GF-D8 (cell line): ENCODE data around the gene RGL1.
"Not testable (repeated sequence)": the region's sequence is repeated elsewhere in the genome, so short reads cannot be mapped to it uniquely, and the experiment has no call there.

ENCODE experiments used
- DNase-seq: peaks from one replicate; lab custom pipeline; 2025; lab: John Stamatoyannopoulos, UW

Gene RGL1

DNA sequence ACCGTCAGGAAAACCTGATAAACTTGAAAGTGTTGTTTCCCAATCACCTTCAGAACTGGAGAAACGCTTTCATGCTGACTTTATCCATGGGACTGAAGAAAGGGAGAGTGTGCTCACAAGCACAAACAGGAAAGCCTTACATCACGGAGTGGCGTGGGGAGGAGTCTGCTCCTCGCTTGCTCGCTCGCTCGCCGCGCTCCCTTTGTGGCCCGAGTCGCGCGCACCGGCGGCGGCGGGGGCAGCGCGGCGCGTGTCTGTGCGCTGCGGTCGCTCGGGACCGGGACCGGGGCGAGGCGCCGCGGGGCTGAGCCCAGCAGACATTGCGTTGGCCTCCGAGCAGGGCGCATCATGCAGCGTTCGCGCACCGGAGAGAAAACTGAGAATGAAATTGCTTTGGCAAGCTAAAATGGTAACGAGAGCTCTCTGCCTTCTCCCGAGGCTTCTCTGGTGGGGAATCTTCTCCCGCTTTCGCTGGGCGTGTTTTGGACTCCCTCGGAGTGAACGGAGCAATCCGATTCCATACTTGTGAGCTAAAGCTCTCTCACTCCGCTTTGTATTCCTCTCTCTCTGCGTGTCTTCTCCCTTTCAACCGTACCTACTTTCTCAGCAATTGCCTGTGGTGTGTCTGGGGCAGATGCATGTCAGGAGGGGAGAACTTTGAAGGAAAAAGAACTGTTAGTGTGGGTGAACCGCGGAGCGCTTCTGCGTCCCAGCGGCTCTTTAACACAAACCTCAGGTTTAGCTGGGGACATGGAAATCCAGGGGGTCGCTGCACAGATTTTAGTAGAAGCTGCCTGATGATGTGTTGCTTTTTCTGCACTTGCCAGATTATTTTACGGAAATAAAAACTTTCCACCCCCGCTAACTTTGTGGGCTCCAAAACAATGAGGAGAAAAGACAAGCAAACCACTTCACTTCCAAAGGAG is at the start of gene RGL1:
RGL1 (plus strand) TSS at position 205 of the 926 bp plus-strand sequence; CDS start at position 383, 178 bp downstream.
- DNase-seq: no peak

GRCh38 chr1:183756326-183756725 is 48.6 kb upstream of the RGL1 start:
- DNase-seq: no peak

DNA sequence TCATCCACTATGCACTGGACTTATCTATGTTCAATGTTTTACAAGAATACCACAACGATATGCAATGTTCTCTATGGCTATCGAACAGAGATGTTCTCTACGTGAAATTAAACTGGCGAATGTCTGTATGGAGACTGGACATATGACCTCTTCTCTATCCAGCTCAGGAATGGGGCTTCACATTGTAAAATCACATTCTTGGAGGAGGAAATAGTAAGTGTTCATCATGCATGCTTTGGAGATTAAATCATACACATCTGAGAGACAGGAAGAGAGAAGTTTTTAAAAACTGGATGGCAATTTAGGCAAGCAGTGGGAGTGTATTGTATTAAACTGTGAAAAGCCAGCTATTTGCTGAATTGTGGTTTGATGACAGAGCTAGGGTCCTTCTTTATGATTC is 47.9 kb upstream of the RGL1 start:
- no peak for DNase-seq

DNA sequence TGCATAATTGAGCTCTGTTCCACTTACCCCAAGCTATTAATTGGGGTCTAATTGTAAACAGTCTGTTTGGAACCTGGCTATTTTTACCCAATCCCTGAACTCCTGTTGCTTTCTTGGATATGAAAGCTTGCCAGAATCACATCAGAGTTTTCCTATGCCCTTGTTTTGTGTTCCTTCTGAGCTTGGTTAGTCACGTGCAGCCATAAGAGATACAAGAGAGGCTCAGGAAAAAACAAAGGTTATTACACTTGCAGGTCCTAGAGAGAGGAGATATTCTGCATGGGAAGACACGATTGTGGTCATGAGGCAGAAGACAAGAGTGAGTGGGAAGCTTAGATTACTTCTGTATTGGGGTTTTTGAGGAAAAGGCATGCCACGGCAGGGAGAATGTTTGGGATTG is 46.0 kb upstream of the RGL1 start:
- DNase-seq: no peak

GRCh38 chr1:183760661-183761060 is 44.3 kb upstream of the RGL1 start:
- no peak for DNase-seq

GRCh38 chr1:183761871-183762270 is 43.0 kb upstream of the RGL1 start:
- DNase-seq: no peak

- not testable (repeated sequence) for DNase-seq
Observed at GRCh38 chr1:183762856-183763255, 42.1 kb upstream of the RGL1 start.

DNA sequence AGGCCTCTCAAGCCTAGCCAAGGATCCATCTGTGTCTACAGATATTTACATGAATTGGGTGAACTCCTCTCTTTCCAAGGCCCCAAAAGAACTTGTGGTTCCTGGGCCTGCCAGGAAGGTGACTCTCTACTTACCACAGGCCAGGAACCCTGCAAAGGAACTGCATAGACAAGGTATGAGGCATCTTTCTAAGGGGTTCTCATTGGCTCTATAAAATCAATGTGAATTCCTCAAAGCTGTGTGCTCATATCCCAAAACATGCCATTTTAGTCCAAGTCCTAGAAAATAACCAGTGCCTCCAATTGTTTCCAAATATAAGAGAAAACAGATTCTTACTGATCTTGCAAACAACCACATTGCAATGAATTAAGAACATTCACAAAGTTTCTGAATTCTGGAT is 39.9 kb upstream of the RGL1 start:
- DNase-seq: no peak

DNA sequence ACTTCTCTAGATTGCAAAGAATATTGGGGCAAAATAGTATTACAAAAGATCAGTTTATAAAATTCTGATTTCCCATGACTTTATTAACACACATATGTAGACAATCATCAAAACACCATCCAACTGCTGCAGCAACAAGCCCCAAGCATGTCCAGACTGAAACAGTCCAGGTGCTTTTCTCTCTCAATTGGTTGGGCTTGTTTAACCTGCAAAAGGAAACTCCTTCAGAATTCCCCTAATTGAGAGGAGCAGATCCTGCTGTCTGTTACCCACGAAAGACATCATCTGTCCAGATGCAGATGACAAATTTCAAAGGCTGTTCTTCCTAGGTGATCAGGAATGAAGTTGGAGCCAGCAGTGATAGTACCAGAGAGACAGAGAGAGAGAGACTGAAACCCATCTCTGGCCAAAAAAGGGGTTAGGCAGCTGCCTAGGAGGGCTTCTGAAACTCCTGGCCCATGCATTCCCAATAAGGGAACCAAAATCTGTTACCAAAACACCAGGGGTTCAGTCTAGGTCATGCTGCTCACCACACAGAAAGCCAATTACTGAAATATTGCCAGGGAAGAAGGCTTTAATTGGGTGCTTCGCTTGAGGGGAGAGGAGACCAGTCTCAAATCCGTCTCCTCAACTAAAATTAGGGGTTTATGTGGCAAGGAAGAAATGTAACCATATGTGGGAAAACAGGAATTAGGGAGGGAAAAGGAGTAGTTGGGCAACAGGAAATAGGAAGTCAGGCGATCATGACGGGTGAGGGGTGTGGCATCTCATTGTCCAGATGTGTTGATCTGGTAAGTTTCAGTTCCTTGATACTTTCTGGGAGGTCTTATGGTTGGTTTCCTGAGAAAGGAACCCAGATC is 34.7 kb upstream of the RGL1 start:
- DNase-seq: no peak

DNA sequence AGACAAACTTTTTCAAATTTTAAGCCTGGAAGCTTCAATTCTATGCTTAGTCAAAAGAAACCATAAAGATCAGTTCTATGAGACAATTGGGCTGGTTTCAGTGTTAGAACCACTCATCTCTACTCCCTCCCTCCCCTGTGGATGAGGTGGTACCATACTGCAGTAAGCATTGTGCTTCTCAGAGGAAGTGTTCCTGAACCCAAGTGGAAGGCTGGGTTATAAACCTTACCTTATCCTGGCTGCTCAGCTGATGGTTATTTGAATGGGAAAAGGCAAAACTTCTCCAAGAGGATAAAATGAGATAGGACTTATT is 34.1 kb upstream of the RGL1 start:
- no peak for DNase-seq

- DNase-seq: no peak
Observed at GRCh38 chr1:183773482-183774274, 31.2 kb upstream of the RGL1 start.

GRCh38 chr1:183774938-183775337 is 30.0 kb upstream of the RGL1 start:
- DNase-seq: no peak

DNA sequence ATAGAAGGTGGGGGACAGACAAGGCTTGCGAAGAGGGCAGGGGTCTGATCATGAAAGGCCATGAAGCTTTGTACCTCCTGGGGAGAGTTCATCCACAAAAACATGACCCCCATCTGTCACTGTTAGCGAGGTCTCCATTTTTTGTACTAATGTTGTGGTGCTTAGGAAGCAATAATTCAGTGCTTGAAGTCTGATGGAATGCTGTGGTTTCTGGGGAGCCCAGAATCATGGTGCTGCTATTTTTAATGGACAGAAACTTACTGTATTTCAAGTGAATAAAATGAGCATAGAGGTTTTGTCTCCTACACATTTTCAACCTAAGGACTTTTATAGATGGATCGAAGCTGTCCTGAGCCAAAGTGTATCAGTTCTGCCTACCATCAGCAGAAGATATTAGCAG is 28.2 kb upstream of the RGL1 start:
- no peak for DNase-seq

DNA sequence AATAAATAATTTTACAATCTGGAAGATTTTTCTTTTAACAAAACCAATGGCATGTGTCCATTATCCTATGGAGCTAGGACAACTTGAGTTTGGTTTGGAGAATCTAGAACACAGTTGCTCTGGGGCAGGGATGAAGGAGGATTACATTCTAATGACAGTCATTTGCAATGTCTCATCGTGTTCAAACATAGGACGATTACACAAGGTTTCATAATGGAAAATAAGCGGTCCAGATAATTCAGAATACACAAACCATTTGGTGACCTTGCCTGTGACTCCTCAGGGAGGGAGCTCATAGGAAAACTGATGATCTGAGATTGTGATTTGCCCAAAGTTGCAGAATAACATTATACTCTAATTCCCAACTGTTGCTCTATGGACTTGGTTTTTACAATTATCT is 27.6 kb upstream of the RGL1 start:
- no peak for DNase-seq

DNA sequence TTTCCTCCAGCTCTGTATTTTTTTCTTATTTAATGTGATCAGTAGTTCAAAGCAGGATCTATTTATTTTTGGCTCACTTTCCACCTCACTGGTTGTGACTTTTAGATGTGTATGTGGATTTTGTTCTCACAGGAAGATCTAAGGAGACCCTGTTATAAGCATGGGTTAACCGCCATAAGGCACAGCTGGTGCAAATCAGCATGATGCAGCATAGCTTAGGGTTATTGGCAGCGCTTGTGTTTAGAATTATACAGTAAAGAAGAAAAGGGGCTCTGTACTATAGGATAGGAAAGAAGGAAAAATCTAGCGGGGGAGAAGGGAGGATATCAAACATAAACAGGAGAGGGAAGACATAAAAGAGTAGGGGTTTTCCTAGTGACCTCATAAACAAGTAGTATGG is 26.9 kb upstream of the RGL1 start:
- no peak for DNase-seq

DNA sequence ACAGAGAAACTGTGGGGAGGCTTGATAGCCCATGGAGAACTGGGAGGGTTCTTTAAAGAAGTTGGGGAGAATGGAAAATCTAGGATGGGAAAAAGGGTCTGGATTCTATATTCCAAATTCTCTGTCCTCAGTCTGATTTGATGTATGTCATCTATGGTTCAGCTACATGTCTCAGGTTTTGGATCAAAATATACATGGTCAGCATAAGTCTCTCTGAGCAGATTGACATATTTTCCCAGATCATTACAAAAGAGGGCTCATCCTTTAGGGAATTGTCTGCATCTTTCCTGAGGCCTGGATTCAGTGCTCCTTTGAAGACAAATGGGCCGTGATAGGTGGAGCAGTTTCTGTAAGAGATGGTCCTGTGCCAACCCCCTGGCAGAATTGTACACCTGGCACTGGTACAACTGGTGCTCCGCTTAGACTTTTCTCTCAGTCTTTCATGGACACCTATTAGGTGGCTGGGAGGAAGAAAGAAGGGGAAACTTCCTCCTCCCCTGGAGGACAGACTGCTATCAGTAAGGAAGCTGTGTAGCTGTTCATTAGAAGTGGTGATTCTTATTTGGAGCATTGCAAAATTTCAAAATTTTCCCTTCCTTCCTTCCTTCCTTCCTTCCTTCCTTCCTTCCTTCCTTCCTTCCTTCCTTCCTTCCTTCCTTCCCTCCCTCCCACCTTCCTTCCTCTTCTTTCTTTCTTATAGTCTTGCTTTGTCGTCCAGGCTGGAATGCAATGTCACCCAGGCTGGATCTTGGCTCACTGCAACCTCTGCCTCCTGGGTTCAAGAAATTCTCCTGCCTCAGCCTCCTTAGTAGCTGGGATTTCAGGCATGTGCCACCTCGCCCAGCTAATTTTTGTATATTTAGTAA is 26.1 kb upstream of the RGL1 start:
- DNase-seq: no peak

GRCh38 chr1:183780159-183780558 is 24.8 kb upstream of the RGL1 start:
- DNase-seq: no peak

DNA sequence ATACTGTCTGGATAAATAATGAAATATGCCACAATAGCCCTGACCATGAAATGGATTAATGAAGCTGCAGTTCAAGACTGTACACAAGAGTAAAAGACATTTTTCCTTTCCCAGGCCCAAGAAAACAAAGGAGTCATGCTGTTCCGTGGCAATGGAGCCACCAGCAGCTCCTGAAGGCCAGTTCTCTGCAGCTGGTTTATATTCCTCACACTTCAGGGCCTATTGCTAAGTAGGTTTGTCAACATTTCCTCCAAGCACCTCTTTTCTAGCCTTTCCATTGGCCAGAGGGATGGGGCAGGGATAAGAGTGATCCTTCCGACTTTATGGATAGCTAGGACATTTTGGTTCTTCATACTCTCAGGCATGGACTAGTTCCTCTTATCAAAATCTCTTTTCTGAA is 24.2 kb upstream of the RGL1 start:
- no peak for DNase-seq

- no peak for DNase-seq
Observed at GRCh38 chr1:183783342-183783741, 21.6 kb upstream of the RGL1 start.

GRCh38 chr1:183783767-183784637 is 20.9 kb upstream of the RGL1 start:
- no peak for DNase-seq
